Measurements from ENCODE around the gene AFF1. TPM values are rescaled to one million over a fixed set of nuclear protein-coding genes. Genes with fewer than 3 reads are reported as not detected.

AFF1 gene
- total RNA-seq, 1 experiment from 2014 or later, result 23.9 TPM

- BruUV-seq (replicated peaks), result no TSS peak
- no peaks in the 10 kb centered on the region for H3K27me3 ChIP-seq (ENCODE audit: control insufficient read depth, insufficient read depth, low read length)
- POLR2A ChIA-PET, result no interaction called here
- no peaks in the 10 kb centered on the region for H3K9me3 ChIP-seq (ENCODE audit: control insufficient read depth, insufficient read depth, low read depth, low read length)
- H3K36me3 ChIP-seq (ENCODE audit: control insufficient read depth, insufficient read depth, low read length), result no peaks in the 10 kb centered on the region
- no peaks in the 10 kb centered on the region for H3K4me1 ChIP-seq (ENCODE audit: control insufficient read depth, insufficient read depth, low read length)
- in situ Hi-C loops (cut with HindIII; ENCODE audit: low pct_unique_long_range_greater_than_20kb, low sequenced_read_pairs) (no loop called here), intact Hi-C loops (cut with micrococcal nuclease; ENCODE audit: unreplicated experiment) (no loop called here)
- no peak overlapping the region for H3K27ac ChIP-seq (ENCODE audit: low read length)
- ATAC-seq (no peak), DNase-seq (ENCODE audit: low read depth, low spot score) (no peak)
- no peak overlapping the region for H3K4me3 ChIP-seq (ENCODE audit: low read depth in 2 of 2, low read length in 2 of 2)
- CTCF ChIA-PET, result no interaction called here
- TF ChIP-seq TCF7L2 (IDR thresholded peaks at IDR 0.05; ENCODE audit: low read depth, low read length) (no peak), SIN3A (IDR thresholded peaks at IDR 0.05; ENCODE audit: borderline replicate concordance, insufficient read depth, low read depth, low read length) (no peak), CTCF (IDR thresholded peaks at IDR 0.05) (no peak)
Measured at GRCh38 chr4:87075876-87076275, 141.1 kb downstream of the AFF1 start.

DNA sequence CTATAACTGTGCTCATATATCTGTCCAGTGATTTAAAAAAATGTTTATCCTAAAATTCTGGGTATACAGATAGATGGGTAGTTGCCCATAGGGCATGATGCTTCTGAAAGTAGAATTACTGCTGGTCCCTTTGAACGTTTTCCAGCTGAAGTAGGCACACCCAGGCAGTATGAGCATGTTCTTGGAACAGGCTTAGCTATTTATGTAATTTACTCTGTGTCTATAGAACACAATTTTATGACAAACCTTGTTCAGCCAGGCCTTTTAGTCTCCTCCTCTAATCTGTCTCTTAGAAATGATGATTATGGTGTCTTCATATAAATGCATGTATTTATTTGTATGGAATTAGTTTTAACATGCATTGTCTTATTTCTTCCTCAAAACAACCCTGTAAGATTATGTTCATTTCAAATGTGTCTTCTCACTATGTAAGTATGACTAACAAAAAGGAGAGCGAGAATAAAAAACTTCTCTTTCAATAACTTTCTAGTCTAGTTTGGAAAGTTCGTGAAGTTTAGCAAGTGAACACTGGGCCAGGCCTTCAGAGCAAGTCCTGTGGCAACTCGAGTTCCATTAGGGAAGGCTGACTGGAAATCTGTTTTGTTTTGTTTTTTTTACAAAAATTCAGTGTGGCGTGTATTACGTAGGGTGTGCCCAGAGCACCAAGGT, 142.0 kb downstream of the AFF1 start:
- POLR2A ChIA-PET, result no interaction called here
- ATAC-seq (no peak), DNase-seq (ENCODE audit: low read depth, low spot score) (no peak)
- in situ Hi-C loops (cut with HindIII; ENCODE audit: low pct_unique_long_range_greater_than_20kb, low sequenced_read_pairs) (no loop called here), intact Hi-C loops (cut with micrococcal nuclease; ENCODE audit: unreplicated experiment) (no loop called here)
- Histone ChIP-seq H3K4me3 (ENCODE audit: low read depth in 2 of 2, low read length in 2 of 2) (no peak overlapping the region), H3K36me3 (ENCODE audit: control insufficient read depth, insufficient read depth, low read length) (no peaks in the 10 kb centered on the region), H3K27me3 (ENCODE audit: control insufficient read depth, insufficient read depth, low read length) (no peaks in the 10 kb centered on the region), H3K27ac (ENCODE audit: low read length) (no peak overlapping the region), H3K9me3 (ENCODE audit: control insufficient read depth, insufficient read depth, low read depth, low read length) (no peaks in the 10 kb centered on the region), H3K4me1 (ENCODE audit: control insufficient read depth, insufficient read depth, low read length) (no peaks in the 10 kb centered on the region)
- CTCF ChIA-PET, result no interaction called here
- no TSS peak for BruUV-seq (replicated peaks)
- no peak for TF ChIP-seq SIN3A (IDR thresholded peaks at IDR 0.05; ENCODE audit: borderline replicate concordance, insufficient read depth, low read depth, low read length)

DNA sequence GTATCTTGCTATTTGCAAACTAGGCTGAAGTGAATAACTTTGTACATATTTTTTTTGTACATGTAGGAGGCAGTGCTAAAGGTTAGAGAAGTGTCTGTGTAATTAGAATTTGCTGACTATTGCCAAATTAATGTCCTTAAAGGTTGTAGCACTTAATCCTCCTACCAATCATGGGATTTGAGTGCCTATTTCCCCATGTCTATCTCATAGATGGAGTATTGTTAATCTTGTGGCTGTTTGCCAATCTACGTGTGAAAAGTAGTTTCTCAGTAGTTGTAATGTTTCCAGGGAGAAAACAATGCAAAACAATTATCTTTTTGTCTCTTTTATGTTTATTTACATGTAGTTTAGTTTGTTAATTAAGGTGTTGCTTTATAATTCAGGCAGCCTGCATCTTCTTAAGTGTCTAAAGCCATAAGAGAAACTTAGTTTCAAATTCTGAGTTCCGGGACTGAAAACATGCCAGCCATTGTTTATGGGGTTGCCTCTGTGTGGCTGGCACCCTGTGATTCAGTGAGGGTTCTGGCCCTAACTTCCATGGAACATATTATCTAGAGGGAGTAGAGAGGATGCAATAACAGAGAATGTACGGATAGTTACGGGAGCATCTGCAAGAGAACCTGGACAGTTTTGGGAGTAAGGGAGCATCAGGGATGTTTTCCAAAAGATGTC, 143.2 kb downstream of the AFF1 start:
- ATAC-seq, result no peak
- intact Hi-C loops (cut with micrococcal nuclease; ENCODE audit: unreplicated experiment) (no loop called here), in situ Hi-C loops (cut with HindIII; ENCODE audit: low pct_unique_long_range_greater_than_20kb, low sequenced_read_pairs) (no loop called here)
- no peak overlapping the region for H3K27ac ChIP-seq (ENCODE audit: low read length)
- H3K27me3 ChIP-seq (ENCODE audit: control insufficient read depth, insufficient read depth, low read length), result no peaks in the 10 kb centered on the region
- CTCF ChIA-PET, result no interaction called here
- POLR2A ChIA-PET, result no interaction called here
- TF ChIP-seq POLR2AphosphoS5 (IDR thresholded peaks at IDR 0.05; ENCODE audit: low read depth, low read length), result no peak
- TF ChIP-seq SIN3A (IDR thresholded peaks at IDR 0.05; ENCODE audit: borderline replicate concordance, insufficient read depth, low read depth, low read length), result no peak
- H3K4me1 ChIP-seq (ENCODE audit: control insufficient read depth, insufficient read depth, low read length), result no peaks in the 10 kb centered on the region
- no peaks in the 10 kb centered on the region for H3K9me3 ChIP-seq (ENCODE audit: control insufficient read depth, insufficient read depth, low read depth, low read length)
- H3K4me3 ChIP-seq (ENCODE audit: low read depth in 2 of 2, low read length in 2 of 2), result no peak overlapping the region
- no peaks in the 10 kb centered on the region for H3K36me3 ChIP-seq (ENCODE audit: control insufficient read depth, insufficient read depth, low read length)
- no TSS peak for BruUV-seq (replicated peaks)
- no peak for DNase-seq (ENCODE audit: low read depth, low spot score)

- H3K36me3 ChIP-seq (ENCODE audit: control insufficient read depth, insufficient read depth, low read length), result no peaks in the 10 kb centered on the region
- H3K4me1 ChIP-seq (ENCODE audit: control insufficient read depth, insufficient read depth, low read length), result no peaks in the 10 kb centered on the region
- H3K9me3 ChIP-seq (ENCODE audit: control insufficient read depth, insufficient read depth, low read depth, low read length), result no peaks in the 10 kb centered on the region
- ATAC-seq, result no peak
- TF ChIP-seq SIN3A (IDR thresholded peaks at IDR 0.05; ENCODE audit: borderline replicate concordance, insufficient read depth, low read depth, low read length), result no peak
- intact Hi-C loops (cut with micrococcal nuclease; ENCODE audit: unreplicated experiment), result no loop called here
- POLR2A ChIA-PET, result no interaction called here
- H3K27ac ChIP-seq (ENCODE audit: low read length), result no peak overlapping the region
- in situ Hi-C loops (cut with HindIII; ENCODE audit: low pct_unique_long_range_greater_than_20kb, low sequenced_read_pairs), result no loop called here
- CTCF ChIA-PET, result no interaction called here
- DNase-seq (ENCODE audit: low read depth, low spot score), result no peak
- no peaks in the 10 kb centered on the region for H3K27me3 ChIP-seq (ENCODE audit: control insufficient read depth, insufficient read depth, low read length)
- H3K4me3 ChIP-seq (ENCODE audit: low read depth in 2 of 2, low read length in 2 of 2), result no peak overlapping the region
- no TSS peak for BruUV-seq (replicated peaks)
Measured at GRCh38 chr4:87078987-87079486, 144.2 kb downstream of the AFF1 start.

Data from Panc1 (cell line).